GM12874 (cell line): Measurements from ENCODE around the gene PTK6.

Experiments
- CTCF ChIP-seq: IDR thresholded peaks from 2 replicates; pipeline ENCODE4 v1.5.1; 2011; ENCODE audit warnings: low read depth, mild to moderate bottlenecking, control low read depth, low read length, moderate library complexity; ENCODE audit not compliant: insufficient read depth

The PTK6 gene

GRCh38 chr20:63567386-63568169, 30.4 kb upstream of the PTK6 start:
- no peak for TF ChIP-seq CTCF

GRCh38 chr20:63567136-63567385, 29.9 kb upstream of the PTK6 start:
- TF ChIP-seq CTCF, result 0 out of 2 replicates have a peak, but pooled peaks have one; percentile 13

- no peak for TF ChIP-seq CTCF
These were observed 29.4 kb upstream of the PTK6 start for GRCh38 chr20:63566395-63567135.

- TF ChIP-seq CTCF, result no peak
These were observed 28.6 kb upstream of the PTK6 start for GRCh38 chr20:63565699-63566335.

GRCh38 chr20:63565021-63565698, 28.0 kb upstream of the PTK6 start:
- TF ChIP-seq CTCF, result no peak

- TF ChIP-seq CTCF, result no peak
These were observed 27.0 kb upstream of the PTK6 start for GRCh38 chr20:63564036-63564810.
